PC-3 (cell line): Measurements from ENCODE around the gene SAE1. TPM values are rescaled to one million over a fixed set of nuclear protein-coding genes. Genes with fewer than 3 reads are reported as not detected.

ENCODE experiments used
- ATAC-seq: fragments of 200-7000 bp; cut with Tn5 transposase; 2 replicates; pipeline ENCODE4 v1.9.1; 2020; ENCODE audit warnings: mild to moderate bottlenecking, moderate library complexity
- Bru-seq: library from RNA; stranded (reverse); fragments of 400-500 nt; gene quantifications from one replicate; lab custom pipeline; 2021; lab: Mats Ljungman, UMichigan
- BruChase-seq, 2 experiments: library from RNA; stranded (reverse); fragments of 400-500 nt; gene quantifications; one replicate each; lab custom pipeline; 2021; lab: Mats Ljungman, UMichigan
- BruUV-seq: library from RNA; stranded (reverse); fragments of 400-500 nt; replicated peaks from 2 replicates; lab custom pipeline; 2021; lab: Mats Ljungman, UMichigan
- CTCF ChIA-PET: fragments of 300-600 bp; sonication (Branson Sonifier 250); formaldehyde crosslinking; loops from one replicate; lab custom pipeline; 2022; ENCODE audit warnings: antibody characterized with exemption; lab: Charles Lee
- POLR2A ChIA-PET: fragments of 300-600 bp; sonication (Branson Sonifier 250); formaldehyde crosslinking; loops from one replicate; lab custom pipeline; 2022; ENCODE audit warnings: antibody characterized with exemption; ENCODE audit not compliant: unreplicated experiment; lab: Charles Lee
- DNase-seq: peaks from one replicate; pipeline ENCODE4 v3.0.0-alpha.2; 2015
- H2AFZ ChIP-seq: fragments of 300-600 bp; sonication (generic); 2 replicates; pipeline ENCODE4 v1.6.0; 2016; ENCODE audit warnings: antibody characterized with exemption, low read length
- H3F3A ChIP-seq: fragments of 300-600 bp; sonication (generic); one replicate; pipeline ENCODE4 v1.6.0; 2017; ENCODE audit warnings: antibody characterized with exemption, low read length, control low read depth, mild to moderate bottlenecking; ENCODE audit not compliant: unreplicated experiment
- H3K27ac ChIP-seq: fragments of 300-600 bp; sonication (generic); 2 replicates; pipeline ENCODE4 v1.5.1; 2016; ENCODE audit warnings: mild to moderate bottlenecking, low read length
- H3K27me3 ChIP-seq: fragments of 300-600 bp; sonication (generic); 2 replicates; pipeline ENCODE4 v1.6.1; 2016; ENCODE audit warnings: low read length, mixed read lengths
- H3K36me3 ChIP-seq: fragments of 300-600 bp; sonication (generic); 2 replicates; pipeline ENCODE4 v1.6.1; 2016; ENCODE audit warnings: low read depth, mixed run types, low read length, mixed read lengths
- H3K4me1 ChIP-seq: fragments of 300-600 bp; sonication (generic); 2 replicates; pipeline ENCODE4 v1.5.1; 2016; ENCODE audit warnings: low read length; ENCODE audit not compliant: insufficient read depth
- H3K4me2 ChIP-seq: fragments of 300-600 bp; sonication (generic); 2 replicates; pipeline ENCODE4 v1.6.0; 2016; ENCODE audit warnings: low read length
- H3K4me3 ChIP-seq: fragments of 300-600 bp; sonication (generic); 2 replicates; pipeline ENCODE4 v1.5.1; 2016; ENCODE audit warnings: mild to moderate bottlenecking, low read length, mixed read lengths
- H3K79me2 ChIP-seq: fragments of 300-600 bp; sonication (generic); 2 replicates; pipeline ENCODE4 v1.6.1; 2017; ENCODE audit warnings: low read length, mixed read lengths
- H3K9ac ChIP-seq: fragments of 300-600 bp; sonication (generic); 2 replicates; pipeline ENCODE4 v1.6.0; 2016; ENCODE audit warnings: mild to moderate bottlenecking, low read length
- H3K9me2 ChIP-seq: fragments of 300-600 bp; sonication (generic); replicated peaks from 2 replicates; pipeline ENCODE4 v1.6.1; 2016; ENCODE audit warnings: mixed run types, low read length, mixed read lengths
- H3K9me3 ChIP-seq: fragments of 300-600 bp; sonication (generic); 2 replicates; pipeline ENCODE4 v1.6.1; 2016; ENCODE audit warnings: low read length, mixed read lengths
- H4K20me1 ChIP-seq: fragments of 300-600 bp; sonication (generic); 2 replicates; pipeline ENCODE4 v1.6.1; 2016; ENCODE audit warnings: low read length, mixed read lengths
- EZH2 ChIP-seq: fragments of 300-600 bp; sonication (generic); IDR thresholded peaks from one replicate; pipeline ENCODE4 v1.6.1; 2017; ENCODE audit warnings: antibody characterized with exemption, mild to moderate bottlenecking, low read length; ENCODE audit not compliant: unreplicated experiment
- EZH2phosphoT487 ChIP-seq: fragments of 300-600 bp; sonication (generic); IDR thresholded peaks from 2 replicates; pipeline ENCODE4 v1.6.1; 2018; ENCODE audit warnings: mild to moderate bottlenecking, antibody characterized with exemption, low read length, borderline replicate concordance
- intact Hi-C: fragments of 100-400 bp; cut with micrococcal nuclease; formaldehyde crosslinking; loops from 2 replicates; pipeline ENCODE4 v1.9.0; 2023
- long read RNA-seq: library from polyadenylated mRNA; unstranded; transcript quantifications from one replicate; pipeline ENCODE4 v2.0.0, GENCODE V29; 2021; ENCODE audit not compliant: unreplicated experiment
- total RNA-seq: library from RNA; depleted of rRNA; stranded (reverse); fragments of >200 nt; gene quantifications from 2 replicates; pipeline ENCODE4 v1.2.3, GENCODE V29; 2014; rRNA removed
- TF ChIP-seq, protein P1 (sequence below): fragments of 300-600 bp; sonication (generic); conservative IDR thresholded peaks from 2 replicates; pipeline ENCODE4 v1.5.1; 2017; ENCODE audit warnings: antibody characterized with exemption, low read depth, mild to moderate bottlenecking, low read length

SAE1 gene
- total RNA-seq (99.7 and 134 TPM in 2 replicates), Bru-seq, nascent RNA (percentile 76 among the genes with signal in this experiment), BruChase-seq, experiment 1, labeled RNA remaining after a 6-hour chase (percentile 77 among the genes with signal in this experiment), BruChase-seq, experiment 2, labeled RNA remaining after a 2-hour chase (percentile 70 among the genes with signal in this experiment)
- long read RNA-seq, transcript SAE1-201 (9 exons, 2,049 nt), result major isoform, 121 of 175 reads
- long read RNA-seq, transcript SAE1-202 (8 exons, 1,851 nt), result minor isoform, 6 of 175 reads
- long read RNA-seq, partial matches to known transcripts, result 25 of 175 reads
- long read RNA-seq, other reads (novel, unspliced or antisense), result 18 of 175 reads

DNA sequence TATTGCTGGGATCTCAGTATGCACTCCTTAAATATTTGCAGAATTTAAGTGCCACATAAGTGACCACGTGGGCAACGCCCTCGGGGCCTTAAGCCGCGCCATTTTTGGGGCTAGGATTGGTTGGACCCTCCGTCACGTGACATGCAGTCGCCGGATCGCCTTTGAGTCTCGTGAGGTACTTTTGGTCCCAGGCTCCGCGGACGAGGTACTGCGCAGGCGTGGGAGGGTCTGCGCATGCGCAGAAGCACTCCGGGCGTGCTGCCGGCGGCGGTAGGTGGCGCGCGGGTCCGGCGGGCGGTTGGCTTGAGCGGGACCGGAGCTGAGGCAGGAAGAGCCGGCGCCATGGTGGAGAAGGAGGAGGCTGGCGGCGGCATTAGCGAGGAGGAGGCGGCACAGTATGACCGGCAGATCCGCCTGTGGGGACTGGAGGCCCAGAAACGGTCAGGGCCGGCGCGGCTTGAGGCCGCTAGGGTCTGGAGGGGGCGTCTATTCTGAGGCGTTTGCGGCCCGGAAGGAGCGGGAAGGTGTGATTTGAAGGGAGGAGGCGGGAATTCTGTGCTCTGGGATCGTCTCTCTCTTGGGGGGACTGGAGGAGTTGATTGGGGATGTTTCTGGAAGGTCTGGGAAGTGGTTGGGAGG, at the start of gene SAE1:
SAE1 (plus strand) TSS at position 247 of the 639 bp plus-strand sequence; CDS start at position 343, 96 bp downstream.
- BruUV-seq, result TSS peak; percentile 36
- H3K27ac ChIP-seq, result peak within 1 kb of the TSS; percentile 48
- DNase-seq, result peak; percentile 95
- no peaks in the 10 kb centered on the region for H3K9me2 ChIP-seq
- peak within 1 kb of the TSS; percentile 99 for H3K4me3 ChIP-seq
- TF ChIP-seq, protein P1, sequence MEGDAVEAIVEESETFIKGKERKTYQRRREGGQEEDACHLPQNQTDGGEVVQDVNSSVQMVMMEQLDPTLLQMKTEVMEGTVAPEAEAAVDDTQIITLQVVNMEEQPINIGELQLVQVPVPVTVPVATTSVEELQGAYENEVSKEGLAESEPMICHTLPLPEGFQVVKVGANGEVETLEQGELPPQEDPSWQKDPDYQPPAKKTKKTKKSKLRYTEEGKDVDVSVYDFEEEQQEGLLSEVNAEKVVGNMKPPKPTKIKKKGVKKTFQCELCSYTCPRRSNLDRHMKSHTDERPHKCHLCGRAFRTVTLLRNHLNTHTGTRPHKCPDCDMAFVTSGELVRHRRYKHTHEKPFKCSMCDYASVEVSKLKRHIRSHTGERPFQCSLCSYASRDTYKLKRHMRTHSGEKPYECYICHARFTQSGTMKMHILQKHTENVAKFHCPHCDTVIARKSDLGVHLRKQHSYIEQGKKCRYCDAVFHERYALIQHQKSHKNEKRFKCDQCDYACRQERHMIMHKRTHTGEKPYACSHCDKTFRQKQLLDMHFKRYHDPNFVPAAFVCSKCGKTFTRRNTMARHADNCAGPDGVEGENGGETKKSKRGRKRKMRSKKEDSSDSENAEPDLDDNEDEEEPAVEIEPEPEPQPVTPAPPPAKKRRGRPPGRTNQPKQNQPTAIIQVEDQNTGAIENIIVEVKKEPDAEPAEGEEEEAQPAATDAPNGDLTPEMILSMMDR, result peak; percentile 33; the same call in 1 of the 2 replicates
- no peak for TF ChIP-seq EZH2phosphoT487
- H2AFZ ChIP-seq, result peak within 1 kb of the TSS; percentile 83
- H3K4me2 ChIP-seq, result peak within 1 kb of the TSS; percentile 95
- POLR2A ChIA-PET, result interaction anchor here (0.5 kb wide), 1 partner anchor 143 kb away, joined by 4 read pairs; no protein-coding TSS in a partner anchor
- ATAC-seq, result peak; percentile 77
- intact Hi-C loops, result no loop called here
- H4K20me1 ChIP-seq, result peaks cover 22% of the 10 kb centered on the region
- H3K27me3 ChIP-seq, result no peaks in the 10 kb centered on the region
- H3K9me3 ChIP-seq, result no peaks in the 10 kb centered on the region
- H3K9ac ChIP-seq, result peak within 1 kb of the TSS; percentile 95
- no peaks in the 10 kb centered on the region for H3F3A ChIP-seq
- no peaks in the 10 kb centered on the region; the same call in 1 of the 2 replicates for H3K36me3 ChIP-seq
- peaks cover 50% of the 10 kb centered on the region for H3K79me2 ChIP-seq
- CTCF ChIA-PET, result no interaction called here
- H3K4me1 ChIP-seq, result peaks cover 34% of the 10 kb centered on the region

DNA sequence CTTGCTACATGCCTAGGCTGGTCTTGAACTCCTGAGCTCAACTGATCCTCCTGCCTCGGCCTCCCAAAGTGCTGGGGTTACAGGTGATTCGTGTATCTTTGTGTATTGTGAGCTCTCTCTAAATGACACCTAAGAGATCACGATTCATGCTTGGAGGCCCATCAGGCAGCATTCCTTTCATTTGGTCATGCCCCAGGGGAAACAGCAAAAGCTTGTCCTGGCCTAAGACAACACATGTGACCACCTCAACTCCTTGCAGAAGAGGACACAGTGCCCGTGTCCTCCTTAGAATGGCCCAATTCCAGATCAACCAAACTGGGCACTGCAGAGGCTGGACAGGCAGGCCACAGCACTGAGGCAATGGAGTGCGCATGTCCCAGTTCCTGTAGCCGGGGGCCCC, 49.5 kb upstream of the SAE1 start:
- no TSS peak for BruUV-seq
- Histone ChIP-seq H3K79me2 (no peaks in the 10 kb centered on the region), H3K4me1 (peaks cover 5% of the 10 kb centered on the region; the same call in 1 of the 2 replicates), H3K27me3 (no peaks in the 10 kb centered on the region), H3K27ac (no peak overlapping the region), H3F3A (no peaks in the 10 kb centered on the region), H4K20me1 (no peaks in the 10 kb centered on the region), H3K9ac (no peak overlapping the region), H3K4me2 (no peak overlapping the region), H2AFZ (no peak overlapping the region), H3K9me2 (no peaks in the 10 kb centered on the region), H3K4me3 (no peak overlapping the region), H3K36me3 (peaks cover 28% of the 10 kb centered on the region), H3K9me3 (no peaks in the 10 kb centered on the region)
- DNase-seq, result peak; percentile 12
- POLR2A ChIA-PET, result interaction anchor here (1.2 kb wide), 1 partner anchor 32 kb away, joined by 3 read pairs; the partner anchor contains the start of gene ZC3H4
- no peak for ATAC-seq
- intact Hi-C loops, result no loop called here
- CTCF ChIA-PET, result no interaction called here
- TF ChIP-seq EZH2 (no peak), EZH2phosphoT487 (no peak)
- TF ChIP-seq, protein P1, result no peak
